Body of pancreas (tissue), 4 donors: ENCODE results near the gene PPP1R37.

ENCODE experiments used
- POLR2A ChIP-seq, 3 donors: fragments of 450-650 bp; IDR thresholded peaks; one replicate each; pipeline ENCODE4 v1.6.1; 2016; ENCODE audit warnings: antibody characterized with exemption in 3 of 3, mild to moderate bottlenecking in 2 of 3
- TF ChIP-seq, protein P1 (sequence below), 7 experiments: fragments of 450-650 bp in 4 of 7; fragments of 200-600 bp in 3 of 7; sonication (generic) in 3 of 7; IDR thresholded peaks; one replicate each; pipeline ENCODE4 v1.5.1; 2016 to 2019; ENCODE audit warnings: antibody characterized with exemption in 7 of 7

DNA sequence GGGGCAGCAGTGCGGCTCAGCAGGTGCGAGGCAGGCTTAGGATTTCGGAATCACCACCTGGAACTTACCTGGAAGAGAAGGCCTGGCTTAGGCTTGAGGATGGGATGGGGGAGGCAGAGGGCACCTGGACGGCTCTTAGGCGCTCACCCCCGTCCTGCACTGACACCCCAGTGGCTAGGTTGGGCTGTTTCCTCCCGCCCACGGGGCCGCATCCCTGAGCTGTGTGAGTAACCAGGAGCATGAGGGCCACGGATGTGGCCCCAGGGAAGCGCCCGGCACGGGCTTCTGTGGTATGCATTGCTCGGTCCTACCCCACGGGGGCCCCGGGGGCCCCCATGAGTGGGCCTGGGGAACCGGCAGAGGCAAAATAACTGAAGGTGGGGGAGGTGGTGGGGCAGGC, 70.2 kb downstream of the PPP1R37 start:
- TF ChIP-seq, protein P1, sequence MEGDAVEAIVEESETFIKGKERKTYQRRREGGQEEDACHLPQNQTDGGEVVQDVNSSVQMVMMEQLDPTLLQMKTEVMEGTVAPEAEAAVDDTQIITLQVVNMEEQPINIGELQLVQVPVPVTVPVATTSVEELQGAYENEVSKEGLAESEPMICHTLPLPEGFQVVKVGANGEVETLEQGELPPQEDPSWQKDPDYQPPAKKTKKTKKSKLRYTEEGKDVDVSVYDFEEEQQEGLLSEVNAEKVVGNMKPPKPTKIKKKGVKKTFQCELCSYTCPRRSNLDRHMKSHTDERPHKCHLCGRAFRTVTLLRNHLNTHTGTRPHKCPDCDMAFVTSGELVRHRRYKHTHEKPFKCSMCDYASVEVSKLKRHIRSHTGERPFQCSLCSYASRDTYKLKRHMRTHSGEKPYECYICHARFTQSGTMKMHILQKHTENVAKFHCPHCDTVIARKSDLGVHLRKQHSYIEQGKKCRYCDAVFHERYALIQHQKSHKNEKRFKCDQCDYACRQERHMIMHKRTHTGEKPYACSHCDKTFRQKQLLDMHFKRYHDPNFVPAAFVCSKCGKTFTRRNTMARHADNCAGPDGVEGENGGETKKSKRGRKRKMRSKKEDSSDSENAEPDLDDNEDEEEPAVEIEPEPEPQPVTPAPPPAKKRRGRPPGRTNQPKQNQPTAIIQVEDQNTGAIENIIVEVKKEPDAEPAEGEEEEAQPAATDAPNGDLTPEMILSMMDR (IDR thresholded peaks at IDR 0.05): no peak
- no peak for TF ChIP-seq POLR2A (IDR thresholded peaks at IDR 0.05)
